NB4 (cell line): Measurements from ENCODE around the gene TMEM131L.

ENCODE experiments used
- DNase-seq: peaks from one replicate; pipeline ENCODE4 v3.0.0; 2010; ENCODE audit warnings: low read depth
- H3K4me3 ChIP-seq: one replicate; pipeline ENCODE4 v1.5.1; 2011; ENCODE audit warnings: mild to moderate bottlenecking, low read depth, low read length, moderate library complexity
- MYC ChIP-seq: IDR thresholded peaks from 2 replicates; pipeline ENCODE4 v1.6.1; 2011; ENCODE audit warnings: low read depth, low read length
- POLR2A ChIP-seq: IDR thresholded peaks from 2 replicates; pipeline ENCODE4 v1.6.1; 2011; ENCODE audit warnings: mild to moderate bottlenecking; ENCODE audit not compliant: insufficient read length; ENCODE audit errors: extremely low read depth
- TF ChIP-seq, protein P1 (sequence below): IDR thresholded peaks from 2 replicates; pipeline ENCODE4 v1.6.1; 2011; ENCODE audit warnings: low read depth, low read length
- TF ChIP-seq, protein P2 (sequence below): IDR thresholded peaks from one replicate; pipeline ENCODE4 v1.5.1; 2012; ENCODE audit warnings: low read depth, low read length

Gene TMEM131L

DNA sequence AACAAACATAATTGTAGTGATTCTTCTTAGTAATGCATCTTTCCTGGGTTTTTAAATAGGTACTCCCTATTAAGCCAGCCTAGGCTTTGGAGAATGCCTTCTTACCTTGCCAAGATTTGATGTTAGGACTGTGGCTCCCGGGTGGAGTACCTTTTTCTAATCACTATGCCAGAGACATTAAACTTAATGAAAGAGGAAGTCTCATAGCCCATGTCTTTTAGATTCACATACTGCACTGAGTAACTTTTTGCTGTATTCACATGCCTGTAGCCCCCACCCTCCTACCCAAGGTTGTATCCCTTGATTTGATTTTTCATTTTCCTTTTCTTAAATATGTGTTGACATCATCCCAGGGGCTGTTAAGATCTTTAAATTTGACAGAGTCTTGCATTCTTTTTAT lies 113.7 kb downstream of the TMEM131L start:
- DNase-seq: peak; percentile 5
- no peak overlapping the region for H3K4me3 ChIP-seq
- TF ChIP-seq, protein P1, sequence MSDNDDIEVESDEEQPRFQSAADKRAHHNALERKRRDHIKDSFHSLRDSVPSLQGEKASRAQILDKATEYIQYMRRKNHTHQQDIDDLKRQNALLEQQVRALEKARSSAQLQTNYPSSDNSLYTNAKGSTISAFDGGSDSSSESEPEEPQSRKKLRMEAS: no peak
- TF ChIP-seq MYC: no peak
- TF ChIP-seq, protein P2, sequence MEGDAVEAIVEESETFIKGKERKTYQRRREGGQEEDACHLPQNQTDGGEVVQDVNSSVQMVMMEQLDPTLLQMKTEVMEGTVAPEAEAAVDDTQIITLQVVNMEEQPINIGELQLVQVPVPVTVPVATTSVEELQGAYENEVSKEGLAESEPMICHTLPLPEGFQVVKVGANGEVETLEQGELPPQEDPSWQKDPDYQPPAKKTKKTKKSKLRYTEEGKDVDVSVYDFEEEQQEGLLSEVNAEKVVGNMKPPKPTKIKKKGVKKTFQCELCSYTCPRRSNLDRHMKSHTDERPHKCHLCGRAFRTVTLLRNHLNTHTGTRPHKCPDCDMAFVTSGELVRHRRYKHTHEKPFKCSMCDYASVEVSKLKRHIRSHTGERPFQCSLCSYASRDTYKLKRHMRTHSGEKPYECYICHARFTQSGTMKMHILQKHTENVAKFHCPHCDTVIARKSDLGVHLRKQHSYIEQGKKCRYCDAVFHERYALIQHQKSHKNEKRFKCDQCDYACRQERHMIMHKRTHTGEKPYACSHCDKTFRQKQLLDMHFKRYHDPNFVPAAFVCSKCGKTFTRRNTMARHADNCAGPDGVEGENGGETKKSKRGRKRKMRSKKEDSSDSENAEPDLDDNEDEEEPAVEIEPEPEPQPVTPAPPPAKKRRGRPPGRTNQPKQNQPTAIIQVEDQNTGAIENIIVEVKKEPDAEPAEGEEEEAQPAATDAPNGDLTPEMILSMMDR: no peak
- TF ChIP-seq POLR2A: no peak

DNA sequence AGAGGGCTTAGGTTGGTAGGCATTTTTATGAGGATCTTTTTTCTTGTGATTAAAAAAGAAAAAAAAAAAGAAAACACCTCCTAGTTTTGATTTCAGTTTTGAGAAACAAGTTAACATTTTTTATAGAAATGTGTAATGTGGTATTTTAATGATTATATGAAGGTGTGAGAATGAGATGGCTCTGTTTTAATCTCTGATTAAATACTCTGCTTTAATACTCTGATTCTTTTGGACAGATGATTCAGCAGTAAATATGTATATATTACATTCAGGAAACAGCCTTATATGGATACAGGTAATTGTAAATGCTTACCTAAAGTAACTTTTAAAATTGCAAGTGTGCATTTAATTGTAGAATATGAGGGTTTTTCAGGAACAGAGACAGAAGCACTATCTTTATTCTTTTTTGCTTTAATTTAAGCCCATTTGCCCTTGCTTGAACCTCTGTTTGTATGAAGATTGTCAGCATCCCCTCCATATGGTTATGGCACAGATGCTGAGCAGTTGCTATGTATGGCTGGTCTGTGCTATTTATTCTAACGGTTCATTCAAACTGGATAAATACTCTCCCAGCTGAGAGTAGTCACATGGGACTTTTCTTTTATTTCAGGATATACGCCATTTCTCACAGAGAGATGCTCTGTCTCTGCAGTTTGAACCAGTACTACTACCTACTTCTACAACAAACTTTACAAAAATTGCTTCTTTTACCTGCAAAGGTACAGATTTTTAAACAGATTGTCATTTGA lies 117.0 kb downstream of the TMEM131L start:
- no peak overlapping the region for H3K4me3 ChIP-seq
- TF ChIP-seq MYC: no peak
- TF ChIP-seq, protein P2: no peak
- TF ChIP-seq POLR2A: no peak
- TF ChIP-seq, protein P1: no peak
- no peak for DNase-seq

DNA sequence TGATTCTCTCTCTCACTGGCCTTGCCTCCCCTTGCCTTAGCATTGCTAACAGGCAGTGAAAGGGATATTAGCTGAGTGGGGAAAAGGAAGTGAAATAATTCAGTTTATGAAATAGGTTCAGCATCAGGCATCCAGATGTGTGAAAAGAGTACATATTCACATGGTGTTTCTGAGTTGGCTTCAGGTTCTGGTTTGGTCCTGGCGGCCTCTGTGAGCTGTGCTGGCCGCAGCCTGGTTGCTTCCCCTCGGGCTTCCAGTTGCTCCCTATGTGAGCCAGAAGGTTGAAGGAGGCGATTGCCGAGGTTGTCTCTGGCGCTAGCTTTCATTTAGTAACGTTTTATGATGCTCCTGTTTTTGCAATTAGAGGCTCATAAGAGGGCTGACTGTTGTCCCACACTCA lies 118.9 kb downstream of the TMEM131L start:
- TF ChIP-seq, protein P2: no peak
- TF ChIP-seq MYC (no peak), POLR2A (no peak)
- TF ChIP-seq, protein P1: no peak
- H3K4me3 ChIP-seq: no peak overlapping the region
- no peak for DNase-seq

DNA sequence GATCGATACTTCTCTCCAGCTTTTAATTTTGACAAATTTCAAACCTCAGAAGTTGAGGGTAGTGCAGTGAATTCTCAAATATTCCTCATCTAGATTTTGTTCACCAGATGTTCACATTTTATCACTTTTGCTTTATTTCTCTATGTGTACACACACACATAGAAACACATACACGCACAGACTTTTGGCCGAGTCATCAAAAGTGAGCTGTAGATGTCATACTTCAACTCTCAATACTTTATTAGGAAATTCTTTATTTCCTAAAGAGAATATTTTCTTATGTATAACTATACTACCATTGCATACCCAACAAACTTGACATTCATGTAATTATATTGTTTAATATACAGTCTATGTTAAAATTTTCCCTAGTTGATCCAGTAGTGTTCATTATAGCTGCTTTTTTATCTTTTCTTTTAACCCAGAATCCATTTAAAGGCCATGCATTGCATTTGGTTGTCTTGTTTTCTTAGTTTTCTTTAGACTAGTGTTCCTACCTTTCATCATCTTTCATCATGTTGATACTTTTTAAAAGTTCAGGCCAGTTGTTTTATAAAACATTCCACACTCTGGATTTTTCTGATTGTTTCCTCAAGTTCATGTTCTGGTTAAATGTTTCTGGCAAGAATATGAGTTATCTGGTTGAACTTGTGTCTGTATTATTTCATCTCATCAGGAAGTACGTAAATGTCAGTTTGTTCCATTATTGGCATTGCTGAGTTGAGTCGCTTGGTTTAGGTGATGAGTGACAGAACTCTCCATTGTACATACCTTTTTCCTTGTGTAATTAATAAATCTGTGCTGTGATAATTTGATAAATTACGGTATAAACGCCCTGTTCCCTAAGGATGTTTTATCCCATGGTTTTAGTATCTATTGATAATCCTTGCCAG lies 123.8 kb downstream of the TMEM131L start:
- DNase-seq: no peak
- no peak for TF ChIP-seq MYC
- TF ChIP-seq, protein P2: no peak
- TF ChIP-seq, protein P1: no peak

DNA sequence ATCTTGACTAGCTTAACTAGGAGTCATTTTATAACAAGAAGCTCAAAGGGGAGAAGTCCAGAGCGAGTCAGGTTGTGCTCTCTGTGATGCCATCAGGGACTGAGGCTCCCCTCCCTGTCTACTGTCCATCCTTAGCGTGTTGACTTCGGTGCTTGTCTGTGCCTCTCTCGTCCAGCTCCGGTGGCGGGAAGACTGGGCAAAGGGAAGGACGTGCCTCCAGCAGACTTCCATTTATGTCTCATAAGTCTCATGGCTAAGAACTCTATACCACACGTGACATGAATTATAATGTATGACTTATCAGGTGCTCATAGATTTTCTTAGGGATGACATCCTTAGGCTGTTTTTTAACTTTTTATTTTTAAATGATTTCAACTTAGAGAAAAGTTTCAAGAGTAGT lies 125.3 kb downstream of the TMEM131L start:
- DNase-seq: no peak
- H3K4me3 ChIP-seq: no peak overlapping the region
- TF ChIP-seq POLR2A (no peak), MYC (no peak)
- TF ChIP-seq, protein P2: no peak
- TF ChIP-seq, protein P1: no peak

More for the DNA sequence above, 123.8 kb downstream of the TMEM131L start:
- no peak overlapping the region for H3K4me3 ChIP-seq
